DMS53 (cell line): ENCODE results near the gene LY6G6C.

Experiments
- DNase-seq: peaks from one replicate; lab custom pipeline; 2025; lab: John Stamatoyannopoulos, UW

LY6G6C gene

DNA sequence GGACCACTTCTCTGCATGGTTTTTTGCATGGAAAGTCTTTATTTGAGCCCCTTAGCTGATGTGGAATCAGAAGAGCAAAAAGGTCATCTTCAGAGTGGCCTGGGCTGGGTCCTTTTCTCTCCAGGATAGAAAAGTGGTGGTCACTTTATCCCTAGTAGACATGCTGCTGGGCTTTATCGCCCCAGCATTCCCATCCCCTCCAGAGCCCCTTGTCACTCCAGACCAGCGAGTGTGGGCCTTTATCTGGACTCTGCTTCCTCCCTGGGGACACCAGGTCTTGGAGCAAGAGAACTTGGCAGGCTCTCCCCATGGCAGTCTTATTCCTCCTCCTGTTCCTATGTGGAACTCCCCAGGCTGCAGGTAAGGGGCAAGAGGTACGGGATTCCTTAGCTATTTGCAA lies 14.9 kb downstream of the LY6G6C start, which contains the start of gene LY6G6F:
Gene LY6G6F (plus strand): TSS at position 268 of the 400 bp plus-strand sequence. CDS start 41 bp downstream, at position 309.
- DNase-seq, result no peak

DNA sequence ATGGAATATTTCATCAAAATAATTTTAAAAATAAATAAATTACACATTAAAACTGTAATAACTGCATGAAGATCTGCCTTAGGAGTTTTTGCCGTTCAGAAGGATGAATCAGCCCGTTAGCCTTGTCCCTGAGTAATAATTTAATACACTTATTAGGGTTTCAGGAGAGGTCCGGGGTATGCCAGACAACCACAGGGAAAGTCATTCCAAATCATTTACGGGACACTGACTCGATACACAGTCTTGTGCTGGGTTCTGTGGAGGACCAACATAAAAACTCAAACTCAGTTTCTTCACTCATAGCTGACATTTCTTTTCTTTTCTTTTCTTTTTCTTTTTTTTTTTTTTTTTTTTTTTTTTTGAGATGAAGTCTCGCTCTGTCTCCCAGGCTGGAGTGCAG lies 15.6 kb downstream of the LY6G6C start:
- DNase-seq, result no peak

DNA sequence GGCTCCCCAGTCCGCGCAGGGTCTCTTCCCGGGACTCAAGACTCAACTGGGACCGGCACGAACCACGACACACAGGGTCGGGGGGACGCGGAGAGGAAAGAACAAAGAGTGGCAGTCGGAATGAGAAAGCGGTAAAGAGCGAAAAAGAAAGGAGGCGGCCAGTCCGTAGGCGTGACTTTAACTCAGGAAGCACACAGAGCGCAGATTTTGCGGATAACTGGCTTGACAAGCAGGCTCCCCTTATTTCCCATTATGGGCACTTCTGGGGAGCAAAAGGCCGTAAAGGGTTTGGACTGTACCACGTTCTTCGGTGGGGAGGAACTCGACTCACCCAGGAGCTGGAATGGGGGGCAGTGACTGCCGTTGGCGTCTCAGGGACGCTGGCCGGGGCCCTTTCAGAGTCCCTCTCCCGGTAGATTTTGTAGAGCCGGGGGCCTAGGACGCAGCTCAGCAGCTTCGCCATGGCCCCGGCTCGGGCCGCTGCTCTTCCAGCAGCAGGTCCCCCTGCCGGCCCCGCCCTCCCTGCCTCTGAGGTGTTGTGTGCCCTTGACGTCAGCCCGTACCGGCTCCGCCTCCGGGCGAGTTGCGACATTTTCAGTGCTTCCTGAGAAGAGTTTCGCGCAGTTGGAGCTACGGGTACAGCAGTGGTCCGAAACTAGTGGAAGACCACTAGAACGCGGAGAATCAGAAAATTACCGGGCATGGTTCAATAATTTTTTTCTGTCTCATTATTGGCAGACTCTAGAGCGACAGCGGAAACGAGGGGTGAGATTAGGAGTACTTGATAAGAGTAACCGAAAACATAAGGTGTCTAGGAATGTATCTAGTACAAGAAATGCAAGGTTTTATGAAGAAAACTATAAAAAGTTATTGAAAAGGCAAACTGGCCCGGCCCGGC lies 18.5 kb downstream of the LY6G6C start, which contains the start of gene ABHD16A:
Gene ABHD16A (minus strand): TSS at position 506 of the 898 bp plus-strand sequence. CDS start 43 bp downstream, at position 463.
- DNase-seq, result peak; percentile 99

DNA sequence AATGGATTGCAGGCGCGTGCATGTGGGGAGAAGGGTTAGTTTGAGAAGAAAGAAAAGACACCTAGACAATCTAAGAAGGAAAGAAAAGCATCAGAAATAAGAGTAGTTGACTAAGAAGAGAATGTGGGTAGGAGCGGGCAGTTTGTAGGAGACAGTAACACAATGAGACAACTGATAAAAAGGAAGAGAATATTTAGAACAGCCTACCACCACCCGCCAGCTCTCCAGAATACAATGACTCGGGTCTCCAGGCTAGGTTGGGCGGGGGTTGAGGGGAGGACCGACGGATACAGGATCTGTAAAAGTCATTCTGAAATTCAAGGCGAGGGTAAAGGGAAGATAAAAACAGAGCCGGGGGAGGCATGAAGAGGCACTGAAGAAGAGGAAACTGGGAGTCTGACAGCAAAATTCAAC lies 19.1 kb downstream of the LY6G6C start:
- no peak for DNase-seq

DNA sequence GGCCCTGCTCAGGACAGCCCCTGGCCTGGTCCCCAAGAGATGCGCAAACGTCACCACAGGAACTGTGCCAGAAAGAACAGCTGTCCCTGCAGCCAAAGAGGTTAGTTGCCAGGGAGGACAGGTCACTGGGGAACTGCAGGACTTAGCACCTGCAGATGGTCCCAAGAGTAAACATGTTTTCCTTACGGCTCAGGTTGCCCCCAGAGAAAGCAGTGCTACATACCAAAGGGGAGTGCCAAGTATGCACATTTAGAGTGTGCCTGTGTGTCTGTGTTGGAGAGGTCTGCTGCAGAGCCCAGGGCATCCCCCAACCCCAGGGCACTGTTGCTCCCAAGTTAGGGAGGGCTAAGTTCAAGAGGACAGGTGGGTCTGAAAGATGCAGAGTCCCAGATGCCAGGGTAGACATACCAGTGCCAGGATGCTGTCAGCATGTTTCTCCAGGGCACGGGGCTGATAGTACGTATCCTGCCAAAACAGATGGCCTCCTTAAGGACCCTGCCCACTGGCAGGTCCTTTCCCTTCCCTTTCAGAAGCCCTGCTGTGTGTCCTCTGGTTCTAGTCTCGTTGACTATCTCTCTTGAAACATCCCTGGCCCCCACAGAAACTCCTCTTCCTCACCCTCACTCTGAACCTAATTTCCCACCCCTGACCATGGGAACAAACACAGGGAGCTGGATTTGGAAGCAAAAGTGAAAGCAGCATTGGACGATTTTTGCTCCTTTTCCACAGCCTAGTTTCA lies 19.7 kb downstream of the LY6G6C start:
- peak; percentile 70 for DNase-seq

DNA sequence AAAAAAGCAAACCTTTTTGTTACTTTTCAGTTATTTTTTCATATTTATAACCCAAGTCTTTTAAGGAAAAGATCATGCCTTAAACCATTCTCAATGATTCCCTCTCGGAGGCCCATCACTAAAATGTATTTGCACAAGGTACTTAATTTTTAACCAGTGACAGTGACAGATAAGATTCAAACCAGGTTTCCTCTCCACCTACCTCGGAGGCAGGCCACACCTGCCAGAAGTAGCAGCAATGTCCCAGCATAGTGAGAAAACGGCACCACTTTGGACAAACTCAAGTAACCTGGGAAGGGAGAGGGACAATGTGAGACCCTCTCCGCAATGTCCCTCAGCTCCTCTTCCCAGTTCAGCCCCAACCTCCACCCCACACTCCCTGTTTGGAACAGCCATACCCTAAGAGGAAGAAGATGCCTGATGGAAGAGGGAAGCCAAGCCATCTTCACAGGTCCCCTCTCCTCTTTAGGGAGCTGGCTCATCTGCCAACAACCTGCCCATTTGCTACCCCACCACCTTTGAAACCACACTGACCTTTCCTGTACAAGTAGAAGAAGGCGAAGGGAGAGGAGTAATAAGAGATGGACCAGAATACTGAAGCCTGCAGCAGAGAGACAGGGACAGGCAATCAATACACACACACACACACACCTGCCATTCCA lies 20.7 kb downstream of the LY6G6C start:
- DNase-seq, result no peak

DNA sequence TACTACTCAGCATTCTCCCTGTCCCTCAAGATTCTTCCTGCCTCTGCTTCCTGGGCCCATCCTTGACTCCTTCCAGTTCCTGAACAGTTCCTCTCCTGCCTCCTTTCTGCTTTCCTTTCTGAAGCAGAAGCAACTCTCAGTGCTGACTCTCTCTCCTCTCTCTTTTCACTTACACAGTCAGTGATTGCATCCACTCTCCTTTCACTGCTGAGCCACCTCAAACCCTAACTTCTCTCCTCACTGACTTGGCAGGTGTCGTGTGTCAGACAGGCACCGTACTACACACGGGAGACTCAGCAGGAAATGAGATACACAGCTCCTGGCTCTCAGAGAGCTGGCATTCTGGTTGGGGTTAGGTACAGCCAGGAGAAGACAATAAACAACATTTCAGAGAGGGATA lies 24.0 kb downstream of the LY6G6C start:
- peak; percentile 17 for DNase-seq

DNA sequence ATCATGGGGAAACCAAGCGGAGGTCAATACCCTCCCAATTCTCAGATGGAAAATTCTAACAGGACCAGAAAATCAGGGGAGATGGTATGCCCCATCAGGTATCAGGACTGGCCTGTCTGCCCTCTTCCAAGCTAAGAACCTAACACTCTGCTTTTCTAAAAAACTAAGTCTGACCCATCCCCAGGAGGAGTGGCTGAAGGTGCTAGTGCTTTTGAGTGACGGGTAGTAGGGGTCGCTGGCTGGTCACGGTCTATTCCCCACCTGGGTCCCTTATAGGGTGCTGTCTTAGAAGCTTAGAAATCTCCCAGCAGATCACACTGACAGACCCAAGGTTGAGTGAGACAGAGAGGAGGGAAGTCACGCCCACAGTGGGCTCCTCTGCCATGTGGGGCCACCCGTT lies 28.0 kb downstream of the LY6G6C start:
- no peak for DNase-seq

DNA sequence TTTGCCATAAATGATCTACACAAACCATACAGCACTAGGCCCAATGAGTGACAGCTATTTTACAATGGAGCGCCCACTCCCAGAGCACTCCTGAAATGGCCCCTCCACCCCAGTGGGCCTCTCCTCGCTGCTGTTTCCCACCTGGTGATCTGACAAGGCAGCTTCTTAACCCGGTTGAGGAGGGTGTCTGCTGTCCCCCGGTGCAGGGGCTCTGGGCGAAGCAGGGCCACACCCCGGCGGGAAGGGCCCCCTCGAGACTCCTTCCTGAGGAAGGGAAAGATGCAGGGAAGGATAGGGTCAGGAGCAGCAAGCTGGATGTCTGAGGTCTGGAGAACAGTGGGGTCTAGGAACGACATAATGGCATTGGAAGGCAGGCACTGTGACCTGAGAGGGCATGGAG lies 28.7 kb downstream of the LY6G6C start:
- DNase-seq, result no peak

DNA sequence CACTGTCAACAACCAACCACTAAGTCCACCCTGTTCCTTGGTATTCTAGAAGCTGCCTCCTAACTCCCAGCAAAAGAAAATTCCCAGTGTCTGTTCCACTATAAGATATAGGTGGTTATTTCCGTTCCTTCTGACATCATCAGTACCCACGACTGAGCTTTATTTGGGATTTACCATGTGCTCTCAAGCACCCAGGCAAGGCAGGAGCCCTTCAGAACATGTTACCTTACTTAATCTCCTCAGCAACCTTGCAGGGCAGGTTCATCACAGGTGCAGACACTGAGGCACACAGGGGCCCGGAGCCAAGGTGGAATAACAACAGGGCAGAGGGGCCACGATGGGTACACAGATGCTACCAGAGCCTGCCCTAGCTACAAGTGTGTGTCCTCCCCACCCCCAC lies 29.2 kb downstream of the LY6G6C start:
- DNase-seq, result no peak

DNA sequence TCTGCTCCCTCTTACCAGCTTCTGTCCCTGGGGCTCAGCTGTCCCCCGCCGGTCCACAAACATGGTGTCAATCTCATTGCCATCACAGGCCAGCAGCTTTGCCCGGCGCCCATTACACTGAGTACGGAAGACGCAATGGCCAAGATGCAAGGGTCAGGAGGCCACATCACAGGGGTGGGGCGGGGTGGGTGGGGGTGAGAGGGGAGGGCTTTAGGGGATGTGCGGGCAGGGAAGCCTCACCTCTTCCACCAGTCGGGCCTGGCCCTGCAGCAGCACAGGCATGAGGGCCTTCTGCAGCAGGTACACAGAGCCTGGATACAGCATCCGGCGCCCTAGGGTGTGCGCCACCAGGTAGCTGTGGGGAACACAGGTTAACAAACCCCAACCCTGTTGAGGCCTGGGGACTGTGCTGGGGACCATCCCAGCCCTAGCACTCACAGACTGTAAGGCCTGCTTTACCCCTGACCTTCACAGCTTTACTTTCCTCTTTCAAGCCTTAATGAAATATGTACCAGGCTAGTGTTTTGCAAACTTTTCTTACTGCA lies 29.9 kb downstream of the LY6G6C start:
- no peak for DNase-seq

DNA sequence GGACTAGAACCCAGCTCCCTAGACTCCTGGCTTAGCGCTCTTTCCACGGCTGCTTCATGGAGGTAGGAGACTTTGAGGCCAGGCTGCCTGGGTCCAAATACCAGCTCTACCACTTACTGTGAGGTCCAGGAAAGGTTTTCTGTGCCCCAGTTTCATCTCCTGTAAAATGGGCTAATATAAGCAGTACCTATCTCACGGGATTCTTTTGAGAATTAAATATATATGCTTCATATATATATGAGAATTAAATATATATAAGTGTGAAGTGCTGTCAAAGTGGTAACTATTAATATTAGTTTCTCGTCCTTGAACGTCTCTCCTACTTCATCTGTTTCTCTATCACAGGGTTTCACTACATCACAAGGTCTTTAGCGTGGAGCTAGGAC lies 30.5 kb downstream of the LY6G6C start:
- DNase-seq, result no peak

DNA sequence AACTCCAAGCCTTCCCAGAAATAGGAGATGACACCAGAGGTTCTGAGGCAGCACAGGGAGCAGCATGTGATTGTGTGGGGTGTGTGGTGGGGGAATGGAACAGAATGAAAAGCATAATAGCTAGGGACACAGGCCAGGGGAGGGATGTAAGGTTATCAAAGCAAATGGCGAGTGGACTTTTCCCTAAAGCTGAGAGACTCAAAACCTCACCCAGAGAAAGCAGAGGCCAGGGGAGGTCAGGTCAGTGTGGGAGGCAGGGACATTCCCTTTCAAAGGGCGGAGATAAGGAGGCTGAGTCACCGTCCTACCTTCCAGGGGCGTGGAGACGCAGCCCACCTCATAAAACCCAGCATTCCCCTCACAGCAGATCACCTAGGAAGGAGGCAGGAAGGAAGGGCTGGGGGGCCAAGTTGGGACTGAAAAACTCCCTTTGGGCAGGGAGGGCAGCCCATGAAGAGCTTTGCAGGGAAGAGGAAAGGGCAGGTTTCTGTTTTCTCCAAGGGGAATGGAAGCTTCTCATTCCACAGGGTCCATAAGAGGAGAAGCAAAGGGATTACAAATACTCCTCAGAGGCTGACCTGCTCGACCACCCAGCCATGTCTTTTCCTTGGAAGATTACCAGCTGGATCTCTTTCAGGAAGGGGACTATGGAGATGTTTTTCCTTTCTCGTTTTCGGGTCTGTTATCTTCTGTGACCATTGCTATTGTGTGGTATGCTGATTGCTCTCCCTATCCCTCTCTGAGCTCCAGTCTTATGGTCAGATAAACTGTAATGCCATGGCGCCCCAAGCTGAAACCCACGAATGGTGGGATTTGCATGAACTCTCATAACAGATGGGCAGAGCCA lies 31.1 kb downstream of the LY6G6C start:
- DNase-seq, result no peak

DNA sequence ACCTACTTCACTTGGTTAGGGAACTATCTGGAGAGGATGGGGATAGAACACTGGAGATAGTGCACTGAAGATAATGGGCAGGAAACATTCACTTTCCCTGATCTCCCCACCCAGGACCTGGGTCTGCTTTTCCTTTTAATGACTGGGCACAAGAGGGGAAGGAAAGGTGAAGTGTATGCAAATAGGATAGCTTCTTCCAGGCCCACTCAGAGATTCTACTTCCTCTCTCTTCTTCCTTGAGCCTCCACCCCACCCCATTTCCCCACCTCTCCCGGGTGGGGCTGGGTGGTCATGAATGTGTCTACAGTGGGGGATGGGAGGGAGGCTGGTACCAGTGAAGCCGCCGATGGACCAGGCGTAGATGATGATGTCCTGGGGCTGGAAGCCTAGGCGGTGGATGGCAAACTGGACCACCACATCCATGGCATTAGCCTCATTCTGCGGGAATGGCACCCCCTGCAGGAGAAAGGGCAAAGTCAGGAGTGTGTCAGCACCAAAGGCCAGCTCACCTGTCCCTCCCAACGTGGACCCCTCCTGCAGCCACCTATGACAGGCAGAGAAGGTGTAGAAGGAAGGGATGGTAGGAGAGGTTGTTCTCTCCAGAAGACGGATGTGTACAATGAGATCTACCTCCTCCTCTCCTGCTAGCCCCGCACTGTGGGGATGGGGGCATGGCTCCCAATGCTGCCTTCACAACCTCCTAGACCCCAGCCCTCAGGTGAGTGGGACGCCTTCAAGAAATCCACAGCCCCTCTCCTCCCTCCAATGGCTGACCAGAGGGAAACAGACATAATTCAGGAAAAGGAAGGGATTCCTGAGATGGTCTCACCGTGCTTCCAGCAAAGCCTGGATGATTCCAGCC lies 32.1 kb downstream of the LY6G6C start:
- peak; percentile 21 for DNase-seq

DNA sequence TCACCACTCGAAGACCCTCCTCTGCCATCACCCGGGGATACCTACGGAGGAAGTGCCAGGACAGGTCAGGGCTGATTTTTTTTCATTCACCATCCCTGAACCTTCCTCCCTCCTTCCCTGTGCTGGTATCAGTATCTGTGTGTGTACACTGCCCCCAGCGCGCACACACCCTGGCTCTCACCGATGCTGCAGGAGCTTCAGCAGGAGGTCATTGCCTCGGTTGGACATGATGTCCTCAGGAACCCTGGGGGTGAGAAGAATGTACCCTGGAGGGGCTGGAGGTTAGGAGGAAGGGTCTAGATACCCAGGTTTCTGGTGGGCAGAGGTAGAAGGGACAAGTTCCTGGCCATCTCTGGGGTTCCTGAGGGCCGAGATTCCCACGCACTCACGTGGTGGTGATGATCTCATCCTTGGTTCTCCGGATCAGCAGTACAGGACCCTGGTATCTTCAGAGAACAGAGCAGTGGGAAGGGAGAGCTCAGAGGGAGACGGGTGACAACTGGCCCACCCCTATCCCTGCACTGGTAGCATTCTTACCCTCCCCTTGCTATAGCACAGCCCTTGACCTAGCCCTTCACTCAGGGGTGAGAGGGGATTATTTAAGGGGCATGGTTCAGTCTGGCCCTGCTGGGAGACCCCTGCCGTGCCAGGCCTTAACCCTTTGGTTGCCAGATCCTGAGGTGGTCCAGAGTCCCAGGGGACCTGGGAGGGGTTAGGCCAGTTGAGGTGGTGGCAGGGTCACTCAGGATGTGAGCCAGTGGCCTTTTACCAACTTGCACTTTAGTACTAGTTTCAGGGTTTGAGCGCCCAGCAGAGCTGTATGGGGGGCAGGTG lies 33.5 kb downstream of the LY6G6C start:
- no peak for DNase-seq

DNA sequence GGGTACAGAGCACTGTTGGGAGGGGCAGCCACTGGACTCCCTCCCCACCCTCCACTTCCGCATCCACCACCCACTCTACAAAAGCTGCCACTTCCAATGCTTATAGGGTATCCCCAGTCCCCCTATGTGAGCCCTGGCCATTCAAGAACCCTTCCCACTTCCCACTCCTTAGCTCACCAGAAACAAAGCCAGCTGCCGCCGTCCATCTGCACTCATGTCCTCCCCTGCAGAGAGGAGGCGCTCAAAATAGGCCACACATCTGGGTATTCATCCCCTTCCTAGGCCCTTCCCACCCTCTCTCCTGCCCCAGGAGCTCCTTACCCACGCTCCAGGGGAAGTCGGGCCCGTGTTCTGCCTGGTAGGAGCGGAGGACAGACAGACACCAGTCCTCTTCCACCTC lies 34.2 kb downstream of the LY6G6C start:
- DNase-seq, result peak; percentile 20

DNA sequence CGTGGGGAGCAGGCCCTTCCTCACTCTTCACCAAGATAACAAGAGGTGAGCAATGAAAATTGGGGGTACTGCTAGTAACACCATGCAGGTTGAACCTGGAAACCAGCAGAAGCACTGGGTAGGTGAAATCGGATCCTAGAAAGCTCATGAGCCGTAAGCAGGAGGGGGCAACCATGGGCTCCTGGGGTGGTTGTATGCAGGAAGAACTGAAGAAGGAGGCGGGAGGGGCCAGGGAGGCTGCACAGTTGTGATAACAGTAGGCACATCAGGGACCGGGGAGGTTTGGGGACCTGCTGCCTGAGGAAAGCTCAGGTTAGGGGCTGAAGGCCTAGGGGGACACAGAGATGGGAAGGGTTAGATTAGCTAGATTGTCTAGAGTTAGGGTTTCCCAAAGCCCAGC lies 35.1 kb downstream of the LY6G6C start:
- DNase-seq, result no peak

DNA sequence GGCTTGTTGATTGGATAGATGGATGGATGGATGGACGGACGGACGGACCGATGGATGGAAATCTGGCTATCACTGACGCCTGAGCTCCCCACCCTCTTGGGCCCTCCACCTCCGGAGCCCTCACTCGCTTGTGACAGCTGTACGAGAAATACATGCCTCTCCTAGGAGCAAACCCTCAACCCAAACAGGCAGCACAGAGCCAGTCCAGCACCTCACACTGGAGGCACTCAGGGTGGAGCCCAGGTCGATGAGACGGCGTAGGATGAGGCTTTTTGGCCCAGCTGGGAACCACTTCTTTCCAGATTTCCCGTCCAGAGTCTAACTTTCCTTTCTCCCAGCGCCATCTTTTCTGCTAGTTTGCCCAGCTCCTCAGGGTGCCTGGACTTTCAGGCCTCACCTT lies 38.0 kb downstream of the LY6G6C start:
- DNase-seq, result peak; percentile 61

DNA sequence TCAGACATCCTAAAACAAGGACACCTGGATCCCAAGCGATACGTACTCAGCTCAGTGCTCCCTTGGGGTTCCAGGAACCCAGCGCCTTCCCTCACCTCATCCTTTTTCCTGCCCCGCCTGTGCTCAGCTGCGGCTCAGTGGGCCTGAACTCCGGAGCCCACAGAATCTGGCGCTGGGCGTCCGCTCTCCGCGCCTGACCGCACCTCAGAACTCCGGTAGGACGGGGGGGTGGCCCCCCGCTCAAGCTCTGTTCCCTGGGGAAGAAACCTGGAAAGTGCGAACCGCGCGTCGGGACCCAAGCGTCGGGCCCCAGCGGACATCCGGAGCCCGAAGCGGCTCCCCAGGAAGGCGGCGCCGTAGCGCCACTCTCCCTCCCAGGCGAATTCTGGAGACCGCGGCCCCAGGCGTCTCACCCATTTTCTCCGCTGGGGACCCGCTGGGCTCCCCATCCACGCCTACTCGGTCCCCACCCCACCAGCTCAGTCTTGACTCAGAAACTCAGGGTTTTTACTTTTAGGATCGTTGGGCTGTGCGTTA lies 40.3 kb downstream of the LY6G6C start:
- DNase-seq, result peak; percentile 88
